HG03039 (cell line): ENCODE measurements around the gene TVP23A.
"Not testable (repeated sequence)": the region's sequence is repeated elsewhere in the genome, so short reads cannot be mapped to it uniquely, and the experiment has no call there.

Experiments used
- ATAC-seq: cut with Tn5 transposase; IDR thresholded peaks from one replicate; pipeline ENCODE4 v1.9.1; 2021; ENCODE audit warnings: mild to moderate bottlenecking, moderate library complexity; ENCODE audit not compliant: unreplicated experiment

TVP23A gene

DNA sequence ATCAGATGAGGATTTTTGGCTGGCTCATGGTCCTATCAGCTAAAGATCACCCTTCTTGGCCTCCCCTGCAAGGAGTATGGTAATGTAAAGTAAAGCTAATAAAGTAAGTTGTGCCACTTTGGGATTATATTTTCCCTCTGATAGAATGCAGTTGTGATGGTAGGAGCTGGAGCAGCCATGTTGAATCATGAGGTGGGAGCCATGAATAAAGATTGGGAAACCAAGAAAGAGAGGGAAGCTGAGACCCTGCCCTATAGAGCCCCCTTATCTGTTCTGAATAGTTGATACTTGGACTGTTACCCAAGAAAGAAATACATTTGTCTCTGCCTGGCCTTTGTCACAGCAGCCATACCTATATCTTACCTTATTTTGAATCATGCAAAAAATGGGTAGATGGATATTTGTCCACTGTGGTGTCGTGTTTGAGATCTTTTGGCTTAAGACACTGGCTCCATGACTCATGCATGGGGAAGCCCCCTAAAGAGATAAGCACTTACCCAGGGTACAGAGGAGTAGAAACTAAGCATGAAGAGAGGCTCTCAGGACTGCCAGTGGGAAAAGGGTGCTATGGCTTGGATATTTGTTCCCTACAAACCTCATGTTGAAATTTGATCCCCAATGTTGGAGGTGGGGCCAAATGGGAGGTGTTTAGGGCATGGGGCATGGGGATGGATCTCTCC, 17.7 kb upstream of the TVP23A start:
- ATAC-seq: no peak

GRCh38 chr16:10835281-10835931, 16.8 kb upstream of the TVP23A start:
- no peak for ATAC-seq

DNA sequence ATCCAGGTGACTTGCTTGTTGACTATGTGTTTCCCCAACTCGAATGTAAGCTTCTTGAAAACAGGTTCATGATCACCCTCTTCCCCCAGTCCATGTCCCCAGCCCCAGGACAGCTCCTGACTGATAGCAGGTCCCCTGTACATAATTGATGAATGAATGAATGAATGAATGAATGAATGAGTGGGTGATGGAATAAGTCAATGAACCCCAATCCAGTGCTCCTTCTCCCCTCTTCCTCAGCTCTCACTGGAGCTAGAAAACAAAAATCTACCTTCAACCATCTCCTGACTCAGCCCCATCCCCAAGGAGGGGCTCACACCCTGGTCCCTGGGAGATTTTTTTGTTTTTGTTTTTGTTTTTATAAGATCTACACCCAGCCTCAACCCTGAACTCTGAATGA, 16.2 kb upstream of the TVP23A start:
- ATAC-seq: no peak

GRCh38 chr16:10834130-10834529, 15.5 kb upstream of the TVP23A start:
- ATAC-seq: no peak

DNA sequence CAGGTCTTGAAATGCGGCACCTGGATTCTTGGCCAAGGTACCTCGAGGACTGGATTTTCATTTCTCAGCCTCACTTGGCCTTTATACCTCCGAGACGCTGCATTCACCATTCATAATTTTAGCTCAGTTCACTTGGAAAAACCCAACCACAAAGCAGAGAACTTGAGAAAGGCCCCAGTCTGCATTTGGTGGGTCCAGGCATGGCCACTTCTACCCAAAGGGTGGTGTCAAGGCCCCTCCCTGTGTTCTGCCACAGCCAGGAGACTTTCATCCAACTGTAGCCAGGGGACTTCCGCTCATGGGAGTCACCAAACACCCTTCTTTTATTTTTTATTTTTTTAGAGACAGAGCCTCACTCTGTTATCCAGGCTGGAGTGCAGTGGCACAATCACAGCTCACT, 14.7 kb upstream of the TVP23A start:
- ATAC-seq: no peak

GRCh38 chr16:10831894-10832886, 13.6 kb upstream of the TVP23A start:
- no peak for ATAC-seq

GRCh38 chr16:10830240-10830639, 11.6 kb upstream of the TVP23A start:
- ATAC-seq: not testable (repeated sequence)

DNA sequence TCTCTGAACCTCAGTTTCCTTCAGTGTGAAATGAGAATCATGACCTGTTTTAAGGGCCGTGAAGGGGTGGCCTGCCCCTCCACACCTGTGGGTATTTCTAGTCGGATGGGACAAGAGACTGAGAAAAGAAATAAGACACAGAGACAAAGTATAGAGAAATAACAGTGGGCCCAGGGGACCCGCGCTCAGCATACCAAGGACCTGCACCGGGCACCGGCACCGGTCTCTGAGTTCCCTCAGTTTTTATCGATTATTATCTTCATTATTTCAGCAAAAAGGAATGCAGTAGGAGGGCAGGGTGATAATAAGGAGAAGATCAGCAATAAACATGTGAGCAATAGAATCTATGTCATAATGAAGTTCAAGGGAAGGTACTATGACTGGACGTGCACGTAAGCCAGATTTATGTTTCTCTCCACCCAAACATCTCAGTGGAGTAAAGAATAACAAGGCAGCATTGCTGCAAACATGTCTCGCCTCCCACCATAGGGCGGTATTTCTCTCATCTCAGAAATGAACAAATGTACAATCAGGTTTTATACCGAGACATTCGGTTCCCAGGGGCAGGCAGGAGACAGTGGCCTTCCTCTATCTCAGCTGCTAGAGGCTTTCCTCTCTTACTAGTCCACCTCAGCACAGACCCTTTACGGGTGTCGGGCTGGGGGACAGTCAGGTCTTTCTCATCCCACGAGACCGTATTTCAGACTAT, 10.9 kb upstream of the TVP23A start:
- ATAC-seq: not testable (repeated sequence)

DNA sequence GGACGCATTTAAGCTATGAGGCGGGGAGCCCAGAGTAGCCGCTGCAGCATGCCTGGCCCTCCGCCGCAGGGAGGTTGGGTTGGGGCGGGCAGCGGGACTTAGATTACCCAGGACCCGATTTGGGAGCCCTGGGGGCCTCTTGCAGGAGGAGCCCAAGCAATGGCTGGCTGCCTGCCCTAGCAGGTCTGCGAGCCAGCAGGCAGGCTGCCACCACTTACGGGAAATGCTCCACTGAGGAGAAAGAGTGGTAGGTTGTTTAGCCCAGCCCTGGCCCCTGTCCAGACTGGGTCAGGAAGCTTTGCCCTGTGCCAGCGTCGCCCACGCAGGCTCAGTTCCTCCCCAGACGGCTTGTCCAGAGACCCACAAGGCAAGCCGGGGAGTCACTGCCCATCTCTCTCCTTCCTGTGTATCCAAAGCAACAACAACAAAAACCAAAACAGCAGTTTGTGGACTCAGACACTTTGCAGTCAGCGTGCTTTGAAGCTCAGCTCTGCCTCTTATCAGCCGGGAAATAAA, 10.3 kb upstream of the TVP23A start:
- ATAC-seq: no peak

- no peak for ATAC-seq
These were observed 9.2 kb upstream of the TVP23A start for GRCh38 chr16:10827691-10828341.

DNA sequence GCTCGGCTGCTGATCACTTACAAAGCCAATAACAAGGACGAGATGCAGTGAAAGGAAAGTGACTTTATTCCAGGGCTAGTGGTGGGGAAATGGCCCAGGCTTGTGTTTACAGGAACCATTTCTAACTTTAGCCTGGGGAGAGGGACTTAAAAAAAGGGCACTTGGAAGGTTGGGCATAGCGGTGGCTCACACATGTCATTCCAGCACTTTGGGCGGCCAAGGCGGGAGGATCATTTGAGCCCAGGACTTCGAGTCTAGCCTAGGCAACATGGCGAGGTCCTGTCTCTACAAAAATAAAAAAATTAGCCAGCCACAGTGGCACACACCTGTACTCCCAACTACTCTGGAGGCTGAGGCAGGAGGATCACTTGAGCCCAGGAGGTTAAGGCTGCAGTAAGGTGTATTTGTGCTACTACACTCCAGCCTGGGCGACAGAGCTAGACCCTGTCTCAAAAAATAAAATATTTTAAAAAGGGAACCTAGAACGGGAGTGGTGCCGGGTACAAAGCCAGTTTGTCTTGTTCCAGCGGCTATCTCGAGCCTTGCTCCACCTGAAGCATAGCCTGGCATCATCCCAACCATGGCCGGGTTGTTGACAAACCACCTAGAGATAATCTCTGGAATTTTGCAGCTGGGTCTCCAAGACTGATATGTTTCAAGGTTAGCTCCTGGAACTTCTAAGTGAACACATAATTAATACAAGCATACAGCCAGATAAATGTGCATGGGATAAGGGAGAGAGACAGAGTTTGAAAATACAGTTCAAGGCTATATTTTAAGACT, 5.7 kb upstream of the TVP23A start:
- no peak for ATAC-seq

- ATAC-seq: no peak
These were observed 4.1 kb upstream of the TVP23A start for GRCh38 chr16:10822702-10823101.

- ATAC-seq: no peak
These were observed 2.0 kb upstream of the TVP23A start for GRCh38 chr16:10820546-10820945.

- ATAC-seq: no peak
These were observed 1.1 kb downstream of the TVP23A start for GRCh38 chr16:10817514-10817913.

GRCh38 chr16:10813099-10813455, 5.5 kb downstream of the TVP23A start:
- no peak for ATAC-seq

- ATAC-seq: peak; percentile 70
These were observed 6.1 kb downstream of the TVP23A start for GRCh38 chr16:10812312-10813098.

- no peak for ATAC-seq
These were observed 8.9 kb downstream of the TVP23A start for GRCh38 chr16:10809706-10810105.

GRCh38 chr16:10808850-10809249, 9.7 kb downstream of the TVP23A start:
- ATAC-seq: no peak

DNA sequence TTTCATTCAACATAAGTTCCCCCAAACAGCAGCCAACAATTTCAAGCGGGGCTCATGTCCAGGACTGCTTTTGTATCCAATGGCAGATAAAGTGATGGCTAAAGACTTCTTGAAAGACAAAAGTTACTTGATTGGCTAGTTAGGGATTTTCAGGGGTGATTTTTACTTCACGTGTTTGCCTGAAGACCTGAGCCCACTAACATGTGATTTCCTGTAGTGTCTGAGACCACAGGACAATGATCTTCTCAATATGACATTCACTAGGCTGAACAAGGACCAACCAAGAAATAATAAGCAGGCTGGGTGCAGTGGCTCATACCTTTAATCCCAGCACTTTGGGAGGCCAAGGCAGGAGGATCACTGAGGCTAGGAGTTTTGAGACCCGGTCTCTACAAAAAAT, 10.4 kb downstream of the TVP23A start:
- no peak for ATAC-seq
